Body of pancreas (tissue), 4 donors: ENCODE data around the gene GMPR2. TPM values are rescaled to one million over a fixed set of nuclear protein-coding genes. Genes with fewer than 3 reads are reported as not detected.

ENCODE experiments used
- ATAC-seq: fragments of 150-250 bp; one replicate; pipeline ENCODE4 v1.9.1; 2016
- DNase-seq, 4 donors: peaks; one replicate each; pipeline ENCODE4 v3.0.0-alpha.2; 2019
- H3K27ac ChIP-seq, 4 donors: fragments of 200-600 bp; sonication (generic); 1 replicate in 3 of 4; 2 replicates in 1 of 4; pipeline versions ENCODE4 v1.5.1 to v1.6.1; 2016 to 2019; ENCODE audit warnings: mild to moderate bottlenecking in 1 of 4, mixed read lengths in 1 of 4, moderate library complexity in 1 of 4
- H3K27me3 ChIP-seq, 2 donors: fragments of 200-600 bp; sonication (generic); one replicate each; pipeline ENCODE4 v1.6.0; 2016; ENCODE audit warnings: mild to moderate bottlenecking in 1 of 2
- H3K36me3 ChIP-seq, 2 donors: fragments of 200-600 bp; sonication (generic); replicated peaks in 1 of 2; 2 replicates each; pipeline ENCODE4 v1.5.1; 2016; ENCODE audit warnings: low read depth in 2 of 2; ENCODE audit not compliant: insufficient read depth in 1 of 2
- H3K4me1 ChIP-seq: fragments of 200-600 bp; sonication (generic); one replicate; pipeline ENCODE4 v1.6.0; 2016
- H3K4me3 ChIP-seq, 2 donors: fragments of 200-600 bp; sonication (generic); 1 replicate in 1 of 2; 2 replicates in 1 of 2; pipeline ENCODE4 v1.5.1; 2016 to 2019
- H3K9me3 ChIP-seq, 3 donors: fragments of 200-600 bp; sonication (generic); 1 replicate in 2 of 3; 2 replicates in 1 of 3; pipeline ENCODE4 v1.5.1; 2016
- CTCF ChIP-seq, 7 experiments: fragments of 450-650 bp in 4 of 7; fragments of 200-600 bp in 3 of 7; sonication (generic) in 3 of 7; IDR thresholded peaks; one replicate each; pipeline ENCODE4 v1.5.1; 2016 to 2019; ENCODE audit warnings: antibody characterized with exemption in 7 of 7
- POLR2A ChIP-seq, 3 donors: fragments of 450-650 bp; IDR thresholded peaks; one replicate each; pipeline ENCODE4 v1.6.1; 2016; ENCODE audit warnings: antibody characterized with exemption in 3 of 3, mild to moderate bottlenecking in 2 of 3
- WGBS, 2 donors: methylation state at CpG; one replicate each; pipeline ENCODE4 v1.1.5; 2017; 5-methylcytosine and 5-hydroxymethylcytosine counted together
- intact Hi-C: fragments of 100-400 bp; cut with DNase I; formaldehyde crosslinking; loops from one replicate; pipeline ENCODE4 v1.15.1; 2023
- total RNA-seq, 2 donors: library from RNA; depleted of rRNA; stranded (reverse); fragments of >200 nt; gene quantifications; one replicate each; pipeline ENCODE4 v1.1.0, GENCODE V29; 2016

Gene GMPR2
- total RNA-seq, 2 donors from 2014 or later = 30.9 to 41.9 TPM

DNA sequence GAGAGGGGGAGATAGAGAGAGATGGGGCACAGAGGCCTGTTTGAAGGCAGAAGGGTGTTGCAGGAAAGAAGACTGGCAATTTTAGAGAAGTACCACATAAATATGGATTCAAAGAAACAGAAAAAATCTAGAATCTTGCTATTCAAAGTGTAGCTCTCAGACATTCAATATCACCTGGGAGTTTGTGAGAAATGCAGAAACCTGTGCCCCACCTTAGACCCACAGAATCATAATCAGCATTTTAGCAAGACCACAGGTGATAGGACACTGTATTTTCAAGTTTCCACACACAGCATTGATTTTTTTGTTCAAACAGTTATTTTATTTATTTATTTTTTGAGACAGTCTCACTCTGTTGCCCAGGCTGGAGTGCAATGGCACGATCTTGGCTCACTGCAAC, 3.8 kb upstream of the GMPR2 start:
- DNase-seq = no peak
- WGBS, 2 donors = 0 to 23% methylated on average over 1 of the region's 1 CpG
- no peak for TF ChIP-seq CTCF (IDR thresholded peaks at IDR 0.05)
- TF ChIP-seq POLR2A (IDR thresholded peaks at IDR 0.05) = no peak
- intact Hi-C loops = no loop called here
- peaks cover 21% of the 10 kb centered on the region for H3K4me1 ChIP-seq
- no peaks in the 10 kb centered on the region for H3K36me3 ChIP-seq
- H3K27ac ChIP-seq = no peak overlapping the region
- ATAC-seq = no peak
- no peaks in the 10 kb centered on the region for H3K9me3 ChIP-seq
- H3K27me3 ChIP-seq = no peaks in the 10 kb centered on the region
- no peak overlapping the region for H3K4me3 ChIP-seq

DNA sequence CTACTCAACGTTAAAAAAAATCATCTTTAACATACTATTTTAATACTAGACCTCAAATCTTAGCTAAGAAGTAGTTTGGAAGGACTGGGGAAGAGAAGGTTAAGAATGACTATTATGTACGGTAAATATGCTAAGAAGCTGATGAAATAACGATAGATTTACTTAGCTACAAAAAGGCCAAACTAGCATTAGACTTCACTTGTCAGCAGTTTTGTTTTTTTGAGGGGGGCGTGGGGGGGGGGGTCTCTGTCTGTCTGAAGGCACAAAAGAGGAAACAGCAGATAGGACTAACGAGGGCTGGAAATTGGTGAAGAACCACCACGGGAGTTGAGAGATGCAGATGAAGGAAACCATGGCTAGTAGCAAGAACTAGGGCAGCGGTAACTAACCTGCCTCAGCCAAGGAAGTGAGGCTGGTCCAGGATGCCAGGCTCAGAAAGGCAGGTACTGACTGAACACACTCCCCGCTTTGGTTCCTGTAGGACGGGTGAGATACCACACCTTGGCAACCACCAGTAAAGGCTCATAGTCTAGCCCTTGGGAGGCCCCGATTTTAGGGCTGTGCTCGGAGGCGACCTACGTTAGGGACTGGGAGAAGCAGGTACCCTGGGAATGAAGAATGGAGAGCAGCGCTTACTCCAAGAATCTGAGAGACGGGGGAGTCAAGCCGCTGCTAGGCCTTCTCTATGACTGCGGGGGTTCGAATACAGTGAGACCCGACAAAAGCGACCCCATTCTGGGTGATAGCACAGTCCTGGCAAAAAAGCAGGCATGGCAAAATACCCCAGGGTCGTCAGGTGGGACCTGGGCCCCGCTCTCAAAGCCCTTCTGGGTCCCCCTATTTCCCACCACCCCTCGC, 1.2 kb upstream of the GMPR2 start:
- WGBS, 2 donors = 7 to 9% methylated on average over 13 to 23 of the region's 23 CpGs

GRCh38 chr14:24232121-24232644, 546 bp upstream of the GMPR2 start, which contains the start of gene NEDD8:
Gene NEDD8, minus strand, starts transcription at chr14:24232367. Its CDS starts 100 bp downstream, at chr14:24232267.
- intact Hi-C loops = no loop called here
- 0% methylated on average over 9 to 30 of the region's 30 CpGs for WGBS, 2 donors
- H3K27me3 ChIP-seq = no peaks in the 10 kb centered on the region
- TF ChIP-seq POLR2A (IDR thresholded peaks at IDR 0.05) (peak in 2 of 3 donors; percentile 45 to 71), CTCF (IDR thresholded peaks at IDR 0.05) (no peak)
- peak within 1 kb of the TSS; percentile 76 to 86 for H3K4me3 ChIP-seq
- DNase-seq (peak; percentile 86 to 91 (median 88)), ATAC-seq (peak; percentile 92)
- H3K9me3 ChIP-seq = no peaks in the 10 kb centered on the region
- H3K4me1 ChIP-seq = peaks cover 36% of the 10 kb centered on the region
- peak within 1 kb of the TSS; percentile 77 to 94 (median 84) for H3K27ac ChIP-seq
- H3K36me3 ChIP-seq = peaks cover 0 to 8% of the 10 kb centered on the region in 2 donors

More for the DNA sequence above, 1.2 kb upstream of the GMPR2 start:
- no peaks in the 10 kb centered on the region for H3K27me3 ChIP-seq
- peak overlapping the region; percentile 76 to 86 for H3K4me3 ChIP-seq
- no peaks in the 10 kb centered on the region for H3K9me3 ChIP-seq
- intact Hi-C loops = no loop called here
- no peak for ATAC-seq
- H3K27ac ChIP-seq = peak overlapping the region; percentile 77 to 94 (median 84)
- DNase-seq = no peak
- H3K4me1 ChIP-seq = peaks cover 36% of the 10 kb centered on the region
- H3K36me3 ChIP-seq = peaks cover 0 to 2% of the 10 kb centered on the region in 2 donors
- TF ChIP-seq POLR2A (IDR thresholded peaks at IDR 0.05) (no peak), CTCF (IDR thresholded peaks at IDR 0.05) (no peak)

DNA sequence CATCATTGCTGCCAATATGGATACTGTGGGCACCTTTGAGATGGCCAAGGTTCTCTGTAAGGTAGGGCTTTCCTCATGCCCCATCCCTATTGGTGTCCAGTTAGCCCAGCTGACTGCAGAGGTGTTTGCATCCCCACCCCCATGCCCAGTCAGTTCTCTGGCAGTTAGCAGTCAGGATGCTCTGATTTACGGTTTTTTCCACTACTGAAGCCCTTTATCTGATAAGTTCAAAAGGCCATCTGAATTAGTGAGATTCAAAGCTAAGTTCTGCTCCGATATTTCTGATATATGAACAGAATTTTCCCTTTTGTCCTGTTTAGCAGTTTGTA, 773 bp downstream of the GMPR2 start:
- peak in 1 of 4 donors; percentile 10 for DNase-seq
- Histone ChIP-seq H3K9me3 (no peaks in the 10 kb centered on the region), H3K27ac (peak overlapping the region in 2 of 4 donors; percentile 86 to 94), H3K36me3 (peaks cover 0 to 16% of the 10 kb centered on the region in 2 donors), H3K4me1 (peaks cover 36% of the 10 kb centered on the region), H3K4me3 (peak overlapping the region in 1 of 2 donors; percentile 86), H3K27me3 (no peaks in the 10 kb centered on the region)
- WGBS, 2 donors = 32 to 48% methylated on average over 2 of the region's 2 CpGs
- ATAC-seq = no peak
- intact Hi-C loops = no loop called here
- TF ChIP-seq CTCF (IDR thresholded peaks at IDR 0.05) (no peak), POLR2A (IDR thresholded peaks at IDR 0.05) (no peak)
